OCI-LY1 (cell line): ENCODE measurements around the gene PTPRG.

Experiments used
- H2AFZ ChIP-seq: fragments of 200-600 bp; sonication (generic), shearing (Covaris generic); 2 replicates; pipeline ENCODE4 v1.6.0; 2014; ENCODE audit warnings: antibody characterized with exemption, mild to moderate bottlenecking, low read length
- H3F3A ChIP-seq: fragments of 200-600 bp; sonication (generic), shearing (Covaris generic); 2 replicates; pipeline ENCODE4 v1.6.0; 2014; ENCODE audit warnings: mild to moderate bottlenecking, antibody characterized with exemption, low read length, moderate library complexity; ENCODE audit not compliant: insufficient read depth
- H3K27ac ChIP-seq: fragments of 200-600 bp; sonication (generic); 2 replicates; pipeline ENCODE4 v1.5.1; 2014; ENCODE audit warnings: low read length, mixed run types, mild to moderate bottlenecking, low read depth; ENCODE audit not compliant: poor library complexity, severe bottlenecking
- H3K27me3 ChIP-seq: fragments of 200-600 bp; sonication (generic); 2 replicates; pipeline ENCODE4 v1.6.0; 2014; ENCODE audit warnings: antibody characterized with exemption, mild to moderate bottlenecking, low read length, moderate library complexity; ENCODE audit not compliant: insufficient read depth
- H3K36me3 ChIP-seq: fragments of 200-600 bp; sonication (generic); 2 replicates; pipeline ENCODE4 v1.6.1; 2014; ENCODE audit warnings: mild to moderate bottlenecking, antibody characterized with exemption, low read length, moderate library complexity, mixed read lengths; ENCODE audit not compliant: insufficient read depth
- H3K4me1 ChIP-seq: fragments of 200-600 bp; sonication (generic); 2 replicates; pipeline ENCODE4 v1.5.1; 2014; ENCODE audit warnings: mild to moderate bottlenecking, low read length, moderate library complexity; ENCODE audit not compliant: insufficient read depth, severe bottlenecking
- H3K4me2 ChIP-seq: fragments of 200-600 bp; sonication (generic), shearing (Covaris generic); 2 replicates; pipeline ENCODE4 v1.6.1; 2014; ENCODE audit warnings: low read length
- H3K4me3 ChIP-seq: fragments of 200-600 bp; sonication (generic); 2 replicates; pipeline ENCODE4 v1.5.1; 2014; ENCODE audit warnings: low read length, low read depth, mild to moderate bottlenecking, mixed read lengths; ENCODE audit not compliant: poor library complexity, severe bottlenecking
- H3K79me2 ChIP-seq: fragments of 200-600 bp; shearing (Covaris generic); 2 replicates; pipeline ENCODE4 v1.6.1; 2016; ENCODE audit warnings: mixed run types, low read length, mixed read lengths; ENCODE audit not compliant: insufficient read depth
- H3K9ac ChIP-seq: fragments of 200-600 bp; sonication (generic), shearing (Covaris generic); 2 replicates; pipeline ENCODE4 v1.6.1; 2014; ENCODE audit warnings: mild to moderate bottlenecking, low read length, mixed read lengths
- H3K9me2 ChIP-seq: fragments of 200-600 bp; sonication (generic), shearing (Covaris generic); 2 replicates; pipeline ENCODE4 v1.6.1; 2014; ENCODE audit warnings: low read depth, mild to moderate bottlenecking, low read length, mixed read lengths
- H3K9me3 ChIP-seq: fragments of 200-600 bp; shearing (Covaris generic); 2 replicates; pipeline ENCODE4 v1.6.1; 2014; ENCODE audit warnings: low read length, mixed read lengths
- H4K20me1 ChIP-seq: fragments of 200-600 bp; sonication (generic), shearing (Covaris generic); 2 replicates; pipeline ENCODE4 v1.6.0; 2016; ENCODE audit warnings: mild to moderate bottlenecking, low read length; ENCODE audit not compliant: insufficient read depth
- EZH2 ChIP-seq: fragments of 200-600 bp; sonication (generic), shearing (Covaris generic); IDR thresholded peaks from 2 replicates; pipeline ENCODE4 v1.8.0; 2017; ENCODE audit warnings: borderline replicate concordance, mixed run types, mild to moderate bottlenecking, antibody characterized with exemption, low read length, moderate library complexity, mixed read lengths
- TF ChIP-seq, protein P1 (sequence below): fragments of 200-600 bp; sonication (generic), shearing (Covaris generic); IDR thresholded peaks from 2 replicates; pipeline ENCODE4 v1.5.1; 2017; ENCODE audit warnings: mild to moderate bottlenecking, antibody characterized with exemption, low read length, moderate library complexity, mixed read lengths

The PTPRG gene

DNA sequence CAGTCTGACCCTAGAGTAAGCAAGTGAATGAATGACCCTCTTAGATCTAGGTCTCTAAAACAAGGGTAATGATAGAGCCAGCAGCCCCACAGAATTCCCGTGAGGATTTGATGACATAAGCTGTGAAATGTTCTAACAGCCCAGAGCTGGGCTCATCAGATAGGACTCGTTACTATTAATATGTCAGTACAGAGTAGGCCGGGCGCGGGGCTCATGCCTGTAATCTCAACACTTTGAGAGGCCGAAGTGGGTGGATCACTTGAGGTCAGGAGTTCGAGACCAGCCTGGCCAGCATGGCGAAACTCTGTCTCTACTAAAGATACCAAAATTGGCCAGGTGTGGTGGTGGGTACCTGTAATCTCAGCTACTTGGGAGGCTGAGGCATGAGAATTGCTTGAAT, 621.7 kb downstream of the PTPRG start:
- Histone ChIP-seq H3K9me3 (no peaks in the 10 kb centered on the region), H3K4me2 (no peak overlapping the region), H3K4me1 (no peaks in the 10 kb centered on the region), H3F3A (no peaks in the 10 kb centered on the region), H3K36me3 (no peaks in the 10 kb centered on the region), H3K79me2 (no peaks in the 10 kb centered on the region), H3K27ac (no peak overlapping the region), H2AFZ (no peak overlapping the region), H3K4me3 (no peak overlapping the region), H3K27me3 (no peaks in the 10 kb centered on the region), H3K9ac (no peak overlapping the region), H3K9me2 (no peaks in the 10 kb centered on the region), H4K20me1 (no peaks in the 10 kb centered on the region)
- TF ChIP-seq, protein P1, sequence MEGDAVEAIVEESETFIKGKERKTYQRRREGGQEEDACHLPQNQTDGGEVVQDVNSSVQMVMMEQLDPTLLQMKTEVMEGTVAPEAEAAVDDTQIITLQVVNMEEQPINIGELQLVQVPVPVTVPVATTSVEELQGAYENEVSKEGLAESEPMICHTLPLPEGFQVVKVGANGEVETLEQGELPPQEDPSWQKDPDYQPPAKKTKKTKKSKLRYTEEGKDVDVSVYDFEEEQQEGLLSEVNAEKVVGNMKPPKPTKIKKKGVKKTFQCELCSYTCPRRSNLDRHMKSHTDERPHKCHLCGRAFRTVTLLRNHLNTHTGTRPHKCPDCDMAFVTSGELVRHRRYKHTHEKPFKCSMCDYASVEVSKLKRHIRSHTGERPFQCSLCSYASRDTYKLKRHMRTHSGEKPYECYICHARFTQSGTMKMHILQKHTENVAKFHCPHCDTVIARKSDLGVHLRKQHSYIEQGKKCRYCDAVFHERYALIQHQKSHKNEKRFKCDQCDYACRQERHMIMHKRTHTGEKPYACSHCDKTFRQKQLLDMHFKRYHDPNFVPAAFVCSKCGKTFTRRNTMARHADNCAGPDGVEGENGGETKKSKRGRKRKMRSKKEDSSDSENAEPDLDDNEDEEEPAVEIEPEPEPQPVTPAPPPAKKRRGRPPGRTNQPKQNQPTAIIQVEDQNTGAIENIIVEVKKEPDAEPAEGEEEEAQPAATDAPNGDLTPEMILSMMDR: no peak
- no peak for TF ChIP-seq EZH2

- no peaks in the 10 kb centered on the region for H4K20me1 ChIP-seq
- no peaks in the 10 kb centered on the region for H3K36me3 ChIP-seq
- no peaks in the 10 kb centered on the region for H3K27me3 ChIP-seq
- no peaks in the 10 kb centered on the region for H3K9me3 ChIP-seq
- H3K4me1 ChIP-seq: no peaks in the 10 kb centered on the region
- no peak overlapping the region for H3K9ac ChIP-seq
- no peaks in the 10 kb centered on the region for H3K9me2 ChIP-seq
- H3K27ac ChIP-seq: no peak overlapping the region
- H2AFZ ChIP-seq: no peak overlapping the region
- TF ChIP-seq EZH2: no peak
- TF ChIP-seq, protein P1: no peak
- no peak overlapping the region for H3K4me2 ChIP-seq
- no peak overlapping the region for H3K4me3 ChIP-seq
- no peaks in the 10 kb centered on the region for H3K79me2 ChIP-seq
- H3F3A ChIP-seq: no peaks in the 10 kb centered on the region
Measured at GRCh38 chr3:62183969-62184368, 622.6 kb downstream of the PTPRG start.

GRCh38 chr3:62184559-62184958, 623.2 kb downstream of the PTPRG start:
- H3K27me3 ChIP-seq: no peaks in the 10 kb centered on the region
- no peak overlapping the region for H3K4me3 ChIP-seq
- no peak overlapping the region for H2AFZ ChIP-seq
- H3K27ac ChIP-seq: no peak overlapping the region
- no peaks in the 10 kb centered on the region for H3F3A ChIP-seq
- H3K9me2 ChIP-seq: no peaks in the 10 kb centered on the region
- no peaks in the 10 kb centered on the region for H3K79me2 ChIP-seq
- H3K4me1 ChIP-seq: no peaks in the 10 kb centered on the region
- TF ChIP-seq, protein P1: no peak
- no peak for TF ChIP-seq EZH2
- no peak overlapping the region for H3K4me2 ChIP-seq
- no peaks in the 10 kb centered on the region for H4K20me1 ChIP-seq
- no peaks in the 10 kb centered on the region for H3K9me3 ChIP-seq
- no peak overlapping the region for H3K9ac ChIP-seq
- no peaks in the 10 kb centered on the region for H3K36me3 ChIP-seq
